HEK293 (cell line): Measurements from ENCODE around the gene AK5.

ENCODE experiments used
- CTCF ChIA-PET: fragments of 350-600 bp; formaldehyde crosslinking; extraction: SDS; loops from one replicate; lab custom pipeline; 2021; ENCODE audit warnings: antibody characterized with exemption; lab: Yijun Ruan, JAX
- POLR2A ChIA-PET: fragments of 300-600 bp; formaldehyde crosslinking; extraction: SDS; loops from one replicate; lab custom pipeline; 2020; ENCODE audit warnings: antibody characterized with exemption, inconsistent platforms; lab: Yijun Ruan, JAX
- H3K27ac ChIP-seq: fragments of 200-500 bp; sonication (Bioruptor generic); 2 replicates; pipeline ENCODE4 v1.5.1; 2014; ENCODE audit warnings: low read depth, low read length, control low read depth, inconsistent platforms; ENCODE audit errors: extremely low read depth
- H3K36me3 ChIP-seq, 2 experiments: fragments of 200-500 bp in 1 of 2; sonication (Bioruptor generic) in 1 of 2; 1 replicate in 1 of 2; 2 replicates in 1 of 2; pipeline ENCODE4 v1.5.1; 2014 to 2017; ENCODE audit warnings: inconsistent platforms in 2 of 2, low read length in 2 of 2; ENCODE audit not compliant: control insufficient read depth in 2 of 2, insufficient read depth in 1 of 2
- H3K4me1 ChIP-seq: fragments of 200-500 bp; sonication (Bioruptor generic); 2 replicates; pipeline ENCODE4 v1.5.1; 2014; ENCODE audit warnings: mild to moderate bottlenecking, low read length, inconsistent platforms; ENCODE audit not compliant: control insufficient read depth, insufficient read depth
- H3K4me3 ChIP-seq: 2 replicates; pipeline ENCODE4 v1.5.1; 2011; ENCODE audit warnings: low read depth, mild to moderate bottlenecking, control low read depth, low read length, moderate library complexity
- H3K9me3 ChIP-seq: fragments of 200-500 bp; sonication (Bioruptor generic); 2 replicates; pipeline ENCODE4 v1.5.1; 2014; ENCODE audit warnings: low read depth, low read length, inconsistent platforms; ENCODE audit not compliant: control insufficient read depth, insufficient read depth
- PRDM4 ChIP-seq: fragments of 450-650 bp; formaldehyde crosslinking; IDR thresholded peaks from 2 replicates; pipeline ENCODE4 v1.5.1; 2017; ENCODE audit warnings: missing biosample characterization, missing genetic modification characterization
- SP2 ChIP-seq: fragments of 450-650 bp; formaldehyde crosslinking; IDR thresholded peaks from 2 replicates; pipeline ENCODE4 v1.5.1; 2016; ENCODE audit warnings: missing biosample characterization, missing genetic modification characterization
- WT1 ChIP-seq: fragments of 450-650 bp; formaldehyde crosslinking; IDR thresholded peaks from 2 replicates; pipeline ENCODE4 v1.5.1; 2016; ENCODE audit warnings: missing biosample characterization, missing genetic modification characterization
- ZBTB1 ChIP-seq: fragments of 450-650 bp; formaldehyde crosslinking; IDR thresholded peaks from 2 replicates; pipeline ENCODE4 v1.5.1; 2016; ENCODE audit warnings: missing biosample characterization, missing genetic modification characterization
- ZNF132 ChIP-seq: fragments of 450-650 bp; formaldehyde crosslinking; IDR thresholded peaks from 2 replicates; pipeline ENCODE4 v1.5.1; 2017; ENCODE audit warnings: missing biosample characterization, missing genetic modification characterization, borderline replicate concordance
- ZNF155 ChIP-seq: fragments of 450-650 bp; formaldehyde crosslinking; IDR thresholded peaks from 2 replicates; pipeline ENCODE4 v1.5.1; 2016; ENCODE audit warnings: missing biosample characterization, missing genetic modification characterization
- ZNF280C ChIP-seq: fragments of 450-650 bp; formaldehyde crosslinking; IDR thresholded peaks from 2 replicates; pipeline ENCODE4 v1.5.1; 2016; ENCODE audit warnings: missing biosample characterization, missing genetic modification characterization
- ZNF335 ChIP-seq: fragments of 450-650 bp; formaldehyde crosslinking; conservative IDR thresholded peaks from 2 replicates; pipeline ENCODE4 v1.5.1; 2016; ENCODE audit warnings: missing biosample characterization, missing genetic modification characterization
- ZNF37A ChIP-seq: fragments of 450-650 bp; IDR thresholded peaks from 2 replicates; pipeline ENCODE4 v1.5.1; 2018; ENCODE audit warnings: missing biosample characterization, missing genetic modification characterization
- ZNF404 ChIP-seq: fragments of 450-650 bp; formaldehyde crosslinking; IDR thresholded peaks from 2 replicates; pipeline ENCODE4 v1.5.1; 2017; ENCODE audit warnings: missing biosample characterization, missing genetic modification characterization
- ZNF433 ChIP-seq: fragments of 450-650 bp; formaldehyde crosslinking; IDR thresholded peaks from 2 replicates; pipeline ENCODE4 v1.5.1; 2016; ENCODE audit warnings: missing biosample characterization, missing genetic modification characterization, low read depth
- ZNF473 ChIP-seq: fragments of 450-650 bp; formaldehyde crosslinking; IDR thresholded peaks from 2 replicates; pipeline ENCODE4 v1.5.1; 2017; ENCODE audit warnings: missing biosample characterization, missing genetic modification characterization
- ZNF501 ChIP-seq: fragments of 450-650 bp; formaldehyde crosslinking; IDR thresholded peaks from 2 replicates; pipeline ENCODE4 v1.5.1; 2016; ENCODE audit warnings: missing biosample characterization, missing genetic modification characterization
- ZNF549 ChIP-seq: fragments of 450-650 bp; IDR thresholded peaks from 2 replicates; pipeline ENCODE4 v1.5.1; 2018; ENCODE audit warnings: missing biosample characterization, missing genetic modification characterization, mild to moderate bottlenecking, inconsistent platforms, moderate library complexity
- ZNF626 ChIP-seq: fragments of 450-650 bp; sonication (Bioruptor Pico); formaldehyde crosslinking; IDR thresholded peaks from 2 replicates; pipeline ENCODE4 v1.5.1; 2018; ENCODE audit warnings: missing biosample characterization, missing genetic modification characterization, inconsistent platforms
- ZNF654 ChIP-seq: fragments of 450-650 bp; formaldehyde crosslinking; IDR thresholded peaks from 2 replicates; pipeline ENCODE4 v1.5.1; 2016; ENCODE audit warnings: low read depth, missing biosample characterization, missing genetic modification characterization
- ZNF670 ChIP-seq: fragments of 450-650 bp; formaldehyde crosslinking; IDR thresholded peaks from 2 replicates; pipeline ENCODE4 v1.5.1; 2016; ENCODE audit warnings: missing biosample characterization, missing genetic modification characterization, low read depth
- ZSCAN16 ChIP-seq: fragments of 450-650 bp; formaldehyde crosslinking; IDR thresholded peaks from 2 replicates; pipeline ENCODE4 v1.5.1; 2016; ENCODE audit warnings: missing biosample characterization, missing genetic modification characterization
- TF ChIP-seq, protein P1 (sequence below): fragments of 450-650 bp; formaldehyde crosslinking; conservative IDR thresholded peaks from 2 replicates; pipeline ENCODE4 v1.5.1; 2016; ENCODE audit warnings: low read depth, missing biosample characterization, missing genetic modification characterization
- TF ChIP-seq, protein P2 (sequence below): fragments of 450-650 bp; formaldehyde crosslinking; IDR thresholded peaks from 2 replicates; pipeline ENCODE4 v1.5.1; 2016; ENCODE audit warnings: missing biosample characterization, missing genetic modification characterization

AK5 gene

GRCh38 chr1:77336729-77337128, 54.9 kb downstream of the AK5 start:
- Histone ChIP-seq H3K36me3 (no peaks in the 10 kb centered on the region), H3K9me3 (no peaks in the 10 kb centered on the region), H3K4me3 (no peak overlapping the region), H3K27ac (no peak overlapping the region), H3K4me1 (no peaks in the 10 kb centered on the region)
- TF ChIP-seq ZNF433 (tag by site-specific recombination) (no peak), ZNF626 (tag by site-specific recombination) (no peak), ZNF654 (tag by site-specific recombination) (no peak), ZNF404 (tag by site-specific recombination) (no peak), WT1 (tag by site-specific recombination) (no peak), ZSCAN16 (tag by site-specific recombination) (no peak), ZNF549 (tag by site-specific recombination) (no peak), ZNF335 (no peak), ZNF37A (no peak), ZNF501 (no peak), ZBTB1 (tag by site-specific recombination) (no peak)
- TF ChIP-seq, protein P1, sequence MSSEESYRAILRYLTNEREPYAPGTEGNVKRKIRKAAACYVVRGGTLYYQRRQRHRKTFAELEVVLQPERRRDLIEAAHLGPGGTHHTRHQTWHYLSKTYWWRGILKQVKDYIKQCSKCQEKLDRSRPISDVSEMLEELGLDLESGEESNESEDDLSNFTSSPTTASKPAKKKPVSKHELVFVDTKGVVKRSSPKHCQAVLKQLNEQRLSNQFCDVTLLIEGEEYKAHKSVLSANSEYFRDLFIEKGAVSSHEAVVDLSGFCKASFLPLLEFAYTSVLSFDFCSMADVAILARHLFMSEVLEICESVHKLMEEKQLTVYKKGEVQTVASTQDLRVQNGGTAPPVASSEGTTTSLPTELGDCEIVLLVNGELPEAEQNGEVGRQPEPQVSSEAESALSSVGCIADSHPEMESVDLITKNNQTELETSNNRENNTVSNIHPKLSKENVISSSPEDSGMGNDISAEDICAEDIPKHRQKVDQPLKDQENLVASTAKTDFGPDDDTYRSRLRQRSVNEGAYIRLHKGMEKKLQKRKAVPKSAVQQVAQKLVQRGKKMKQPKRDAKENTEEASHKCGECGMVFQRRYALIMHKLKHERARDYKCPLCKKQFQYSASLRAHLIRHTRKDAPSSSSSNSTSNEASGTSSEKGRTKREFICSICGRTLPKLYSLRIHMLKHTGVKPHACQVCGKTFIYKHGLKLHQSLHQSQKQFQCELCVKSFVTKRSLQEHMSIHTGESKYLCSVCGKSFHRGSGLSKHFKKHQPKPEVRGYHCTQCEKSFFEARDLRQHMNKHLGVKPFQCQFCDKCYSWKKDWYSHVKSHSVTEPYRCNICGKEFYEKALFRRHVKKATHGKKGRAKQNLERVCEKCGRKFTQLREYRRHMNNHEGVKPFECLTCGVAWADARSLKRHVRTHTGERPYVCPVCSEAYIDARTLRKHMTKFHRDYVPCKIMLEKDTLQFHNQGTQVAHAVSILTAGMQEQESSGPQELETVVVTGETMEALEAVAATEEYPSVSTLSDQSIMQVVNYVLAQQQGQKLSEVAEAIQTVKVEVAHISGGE (tag by site-specific recombination): no peak
- TF ChIP-seq, protein P2, sequence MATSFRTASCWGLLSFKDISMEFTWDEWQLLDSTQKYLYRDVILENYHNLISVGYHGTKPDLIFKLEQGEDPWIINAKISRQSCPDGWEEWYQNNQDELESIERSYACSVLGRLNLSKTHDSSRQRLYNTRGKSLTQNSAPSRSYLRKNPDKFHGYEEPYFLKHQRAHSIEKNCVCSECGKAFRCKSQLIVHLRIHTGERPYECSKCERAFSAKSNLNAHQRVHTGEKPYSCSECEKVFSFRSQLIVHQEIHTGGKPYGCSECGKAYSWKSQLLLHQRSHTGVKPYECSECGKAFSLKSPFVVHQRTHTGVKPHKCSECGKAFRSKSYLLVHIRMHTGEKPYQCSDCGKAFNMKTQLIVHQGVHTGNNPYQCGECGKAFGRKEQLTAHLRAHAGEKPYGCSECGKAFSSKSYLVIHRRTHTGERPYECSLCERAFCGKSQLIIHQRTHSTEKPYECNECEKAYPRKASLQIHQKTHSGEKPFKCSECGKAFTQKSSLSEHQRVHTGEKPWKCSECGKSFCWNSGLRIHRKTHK (tag by site-specific recombination): no peak
- ChIA-PET CTCF (interaction anchor here (0.7 kb wide), 1 partner anchor 78 kb away, joined by 3 read pairs; no protein-coding TSS in a partner anchor), POLR2A (no interaction called here)

DNA sequence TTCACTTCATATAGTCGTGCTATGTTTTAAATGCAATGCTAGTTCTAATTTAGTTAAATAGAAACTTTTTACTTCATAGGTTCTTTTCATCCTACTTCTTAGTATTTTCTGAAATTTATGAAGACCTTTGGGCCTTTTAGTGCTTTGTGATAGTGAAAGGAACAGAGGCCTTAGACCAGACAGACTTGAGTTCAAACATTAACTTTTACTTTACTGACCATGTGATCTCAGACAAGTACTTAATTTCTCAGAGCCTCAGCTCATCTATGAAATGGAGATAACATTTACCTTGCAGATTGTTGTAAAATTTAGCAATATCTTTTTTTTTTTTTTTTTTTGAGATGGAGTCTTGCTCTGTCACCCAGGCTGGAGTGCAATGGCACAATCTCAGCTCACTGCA, 57.5 kb downstream of the AK5 start:
- H3K27ac ChIP-seq: no peak overlapping the region
- no peaks in the 10 kb centered on the region for H3K9me3 ChIP-seq
- POLR2A ChIA-PET: no interaction called here
- no peaks in the 10 kb centered on the region for H3K4me1 ChIP-seq
- CTCF ChIA-PET: interaction anchor here (0.6 to 1.7 kb wide), 2 partner anchors 13 to 18 kb away, joined by 3 to 5 read pairs; no protein-coding TSS in a partner anchor
- H3K4me3 ChIP-seq: no peak overlapping the region
- H3K36me3 ChIP-seq: no peaks in the 10 kb centered on the region
- TF ChIP-seq PRDM4 (tag by site-specific recombination) (no peak), ZNF155 (tag by site-specific recombination) (no peak), ZNF670 (no peak), ZNF549 (tag by site-specific recombination) (no peak), ZNF132 (no peak), SP2 (tag by site-specific recombination) (no peak), ZNF280C (no peak), ZNF473 (tag by site-specific recombination) (no peak)
- TF ChIP-seq, protein P1 (tag by site-specific recombination): no peak
